Measurements from ENCODE around the gene PHYKPL.

DNA sequence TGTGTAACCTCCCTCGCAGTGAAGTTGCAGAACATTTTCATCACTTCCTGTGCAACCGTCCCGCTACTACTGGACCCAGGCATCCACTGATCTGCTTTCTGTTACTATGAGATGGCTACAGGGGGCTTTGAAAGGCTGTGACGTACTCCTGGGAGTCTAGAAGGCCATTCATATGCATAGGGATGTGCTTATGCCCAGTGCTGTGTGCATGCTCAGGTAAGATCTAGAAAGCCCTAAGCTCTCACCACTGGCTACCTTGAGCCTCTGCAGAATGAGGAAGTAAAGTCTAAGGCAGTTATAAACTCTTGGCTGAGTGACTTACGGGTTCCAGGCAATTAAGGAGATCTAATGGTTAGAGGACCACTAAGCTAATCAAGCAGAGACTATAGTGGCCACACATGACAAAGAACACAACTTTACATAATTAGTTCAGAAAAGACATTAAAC is 16.5 kb downstream of the PHYKPL start:
- TF ChIP-seq CTCF (conservative IDR thresholded peaks at IDR 0.05 in 1 of 2, IDR thresholded peaks at IDR 0.05 in 1 of 2; ENCODE audit: low read depth in 1 of 2, low read length in 2 of 2) (no peak), EZH2 (IDR thresholded peaks at IDR 0.05; ENCODE audit: low read length, missing control alignments) (no peak)
